ENCODE results near the gene TLR5.

GRCh38 chr1:223161321-223161720, 18.3 kb upstream of the TLR5 start:
- TF ChIP-seq CTCF (IDR thresholded peaks at IDR 0.05) (no peak), POLR2AphosphoS5 (IDR thresholded peaks at IDR 0.05) (no peak), POLR2A (IDR thresholded peaks at IDR 0.05) (no peak)

Data from upper lobe of left lung (tissue), 4 donors.